ENCODE results near the gene WARS2.

Gene WARS2

GRCh38 chr1:119011116-119011515, 129.3 kb downstream of the WARS2 start:
- DNase-seq, result no peak

DNA sequence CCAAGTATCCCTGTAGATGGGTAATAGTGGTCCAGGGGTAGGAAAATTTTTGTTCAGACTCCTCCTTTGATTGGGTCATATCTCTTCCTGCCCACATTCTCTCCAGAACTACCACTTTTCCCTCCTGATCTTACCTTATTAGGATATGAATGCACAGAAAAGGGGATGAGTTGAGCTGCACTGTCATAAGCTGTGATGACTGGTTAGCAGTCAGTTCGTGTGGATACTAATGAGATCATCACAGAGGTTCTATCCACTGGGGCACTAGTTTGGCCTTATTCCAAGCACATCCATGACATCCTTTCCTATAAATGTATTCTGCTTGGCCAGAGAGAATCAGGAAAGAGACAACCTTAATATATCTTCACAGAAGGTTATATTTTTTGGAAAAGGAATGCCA, 130.3 kb downstream of the WARS2 start:
- no peak for DNase-seq

DNA sequence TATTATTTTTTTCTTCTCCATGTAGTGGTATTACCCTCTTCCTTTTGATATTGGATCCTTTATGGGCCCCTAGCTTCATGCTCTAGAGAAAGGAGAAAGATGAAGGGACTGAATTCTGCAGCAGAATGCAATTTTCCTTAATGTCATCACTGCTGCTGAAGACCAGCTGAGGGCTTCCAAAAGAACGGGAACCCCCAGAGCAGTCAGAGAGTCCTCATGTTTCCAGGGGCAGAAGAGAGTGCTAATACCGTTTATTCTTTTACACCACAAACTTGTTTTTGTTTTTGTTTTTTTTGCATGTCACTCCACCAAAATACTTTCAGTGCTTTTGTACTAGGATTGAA, 131.2 kb downstream of the WARS2 start:
- DNase-seq, result no peak

DNA sequence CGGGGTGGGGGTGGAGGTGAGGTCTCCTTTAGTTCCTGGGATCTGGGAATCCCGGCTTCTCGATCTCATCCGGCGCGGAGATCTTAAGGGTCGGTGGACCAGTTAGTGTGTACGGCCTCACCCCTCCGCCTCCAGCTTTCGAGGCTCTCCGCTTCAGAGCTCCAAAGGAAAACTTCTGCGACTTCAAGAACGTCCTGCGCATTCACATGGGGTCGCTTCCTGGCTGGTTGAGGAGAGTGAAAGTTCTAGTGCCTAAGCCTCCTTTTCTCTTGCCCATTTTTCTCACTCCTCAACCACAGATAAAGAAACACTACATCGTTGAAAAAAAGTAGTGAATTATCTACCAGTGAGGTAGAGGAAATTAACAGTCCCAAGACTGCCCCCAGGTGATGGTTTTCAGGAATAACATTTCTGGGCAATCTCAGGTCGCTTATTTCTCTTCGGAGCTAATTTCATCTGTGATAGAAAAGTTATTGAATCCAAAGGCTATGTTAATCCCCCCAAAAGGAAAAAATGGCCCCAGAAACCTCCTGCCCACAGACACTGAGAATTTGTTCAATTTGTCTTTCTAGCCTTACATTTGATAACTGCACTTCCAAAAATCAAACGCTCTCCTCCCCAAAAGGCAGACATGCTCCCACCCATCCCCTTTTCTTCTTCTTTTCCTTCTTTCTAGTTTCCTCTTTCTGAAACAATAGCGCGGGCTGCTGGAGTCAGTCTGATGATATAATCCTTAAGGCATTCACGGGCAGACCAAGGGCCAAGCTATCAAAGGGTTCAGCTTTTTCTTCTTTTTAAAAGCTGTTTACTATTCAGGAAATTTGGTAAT, 131.8 kb downstream of the WARS2 start:
- no peak for DNase-seq

- no peak for DNase-seq
These were observed 132.6 kb downstream of the WARS2 start for GRCh38 chr1:119007670-119008482.

GRCh38 chr1:119007339-119007669, 133.1 kb downstream of the WARS2 start:
- no peak for DNase-seq

GRCh38 chr1:119006406-119007279, 133.8 kb downstream of the WARS2 start:
- no peak for DNase-seq

DNA sequence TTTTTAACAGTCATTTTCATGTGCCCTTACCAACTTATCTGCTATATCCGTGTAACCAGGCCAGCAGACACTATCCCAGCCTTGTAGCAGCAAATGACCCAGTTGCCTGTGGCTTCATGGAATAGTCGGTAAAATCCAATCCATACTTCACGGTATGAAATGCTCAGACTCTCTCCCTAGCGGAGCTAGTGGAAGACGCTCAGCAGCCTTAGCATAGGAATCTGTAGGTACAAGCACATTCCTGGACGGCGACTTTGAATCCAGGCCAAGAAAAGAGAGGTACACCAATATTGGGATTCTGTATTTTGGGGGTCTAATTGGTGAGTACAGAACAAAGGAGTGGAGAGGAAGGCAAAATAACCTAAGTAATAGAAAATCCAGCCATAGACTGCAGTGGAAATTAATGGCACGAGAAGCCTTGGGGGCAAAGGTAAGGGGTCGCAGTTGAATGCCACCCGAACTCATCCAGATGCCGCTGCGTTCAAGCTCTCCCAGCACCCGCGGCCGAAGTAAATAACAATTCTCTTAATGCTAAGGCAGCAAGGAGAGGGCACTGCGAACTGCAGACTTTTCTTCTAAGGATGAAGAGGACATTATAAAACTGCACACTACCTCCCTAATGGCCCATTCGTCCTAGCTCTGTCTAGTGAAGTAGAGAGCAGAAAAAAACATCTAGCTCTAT, 134.6 kb downstream of the WARS2 start:
- no peak for DNase-seq

DNA sequence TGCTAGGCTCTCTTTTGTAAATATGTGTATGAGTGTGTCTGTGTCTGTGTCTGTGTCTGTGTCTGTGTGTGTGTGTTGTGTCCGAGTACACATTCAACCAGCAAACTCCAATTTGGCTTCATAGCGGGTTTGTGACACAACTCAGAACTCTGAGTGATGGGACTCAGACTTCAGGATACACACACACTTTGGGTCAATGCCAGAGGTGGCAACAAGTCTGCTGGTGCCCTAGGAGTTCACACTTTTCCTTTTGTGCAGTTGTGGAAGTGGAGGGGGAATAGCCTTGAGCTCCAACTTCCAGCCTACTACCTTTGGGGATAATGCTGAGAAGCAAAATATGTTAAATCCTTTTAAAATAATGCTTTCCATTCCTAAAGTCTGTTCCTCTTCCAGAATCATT, 135.7 kb downstream of the WARS2 start:
- DNase-seq, result no peak

DNA sequence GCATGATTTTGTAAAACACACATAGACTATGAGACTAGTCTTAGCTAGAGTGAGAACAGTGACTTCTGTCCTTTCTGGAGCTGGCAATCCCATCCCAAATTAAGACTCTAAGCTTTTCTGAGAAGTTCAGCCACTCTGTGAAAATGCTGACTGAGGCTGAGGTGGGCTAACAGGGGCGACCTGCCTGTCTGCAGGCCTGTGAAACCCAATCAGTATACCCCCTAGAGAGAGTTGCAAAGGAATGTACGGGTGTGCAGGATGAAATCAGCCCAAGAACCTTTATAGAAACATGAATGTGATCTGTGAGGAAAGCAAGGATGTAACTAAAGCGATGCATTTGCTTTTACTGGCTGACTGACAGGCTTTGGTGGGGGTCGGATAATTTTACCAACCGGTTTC, 136.3 kb downstream of the WARS2 start:
- DNase-seq, result no peak

GRCh38 chr1:119003413-119004128, 136.9 kb downstream of the WARS2 start:
- DNase-seq, result no peak

GRCh38 chr1:119002028-119002686, 138.3 kb downstream of the WARS2 start:
- no peak for DNase-seq

GRCh38 chr1:119001181-119002027, 139.0 kb downstream of the WARS2 start:
- no peak for DNase-seq

GRCh38 chr1:119000371-119001180, 139.9 kb downstream of the WARS2 start:
- no peak for DNase-seq

DNA sequence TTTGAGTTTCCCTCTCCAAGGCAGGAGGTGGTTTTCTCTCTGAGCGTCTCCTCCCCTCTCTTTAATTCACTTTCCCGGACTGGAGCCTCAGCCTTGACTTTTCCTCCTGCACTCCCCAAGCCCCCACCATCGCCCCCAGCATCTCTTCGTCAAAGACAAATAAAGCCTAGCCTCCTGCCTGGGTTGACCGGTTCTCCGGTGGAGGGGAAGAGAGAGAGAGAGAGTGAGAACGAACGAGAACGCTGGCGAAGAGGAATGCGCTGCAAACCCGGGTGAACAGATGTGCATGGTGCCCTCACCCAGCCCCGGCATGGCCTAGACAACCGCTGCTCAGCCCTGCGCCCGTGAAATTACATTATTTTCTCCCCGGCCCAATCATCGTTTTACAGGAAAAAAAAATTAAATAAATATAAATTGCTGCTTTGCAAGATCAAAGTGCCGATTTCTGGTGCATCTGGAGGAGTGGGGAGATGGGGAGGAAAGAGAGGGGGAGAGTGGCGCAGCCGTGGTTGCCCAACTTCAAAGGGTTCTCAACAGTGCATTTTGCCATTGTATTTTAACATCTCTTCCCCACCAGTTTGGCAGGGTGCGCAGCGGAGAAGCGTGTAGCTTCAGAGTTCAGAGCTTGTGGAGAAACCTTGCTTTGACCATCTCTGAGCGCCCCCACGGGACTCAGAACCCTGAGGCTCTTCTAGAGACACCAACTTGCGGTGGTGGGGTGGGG, 140.9 kb downstream of the WARS2 start:
- DNase-seq, result no peak

DNA sequence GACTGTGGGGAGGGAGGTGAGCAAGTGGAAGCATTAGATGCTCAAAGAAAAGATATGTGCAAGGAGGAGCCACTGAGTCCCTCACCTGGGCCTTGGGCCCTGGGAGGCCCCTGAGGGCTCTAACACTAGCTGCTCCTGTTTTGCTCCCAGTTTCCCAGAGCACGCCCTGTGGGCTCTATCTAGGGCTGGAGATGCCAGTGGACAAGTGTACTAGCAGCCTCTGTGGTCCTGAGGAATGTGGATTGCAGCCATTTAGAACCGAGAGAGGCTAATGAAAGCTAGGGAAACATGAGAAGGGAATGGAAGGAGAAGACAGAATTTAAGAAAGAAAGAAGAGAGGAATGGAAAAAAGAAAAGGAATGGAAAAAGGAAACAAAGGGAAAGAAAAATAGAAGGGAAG, 142.3 kb downstream of the WARS2 start:
- no peak for DNase-seq

DNA sequence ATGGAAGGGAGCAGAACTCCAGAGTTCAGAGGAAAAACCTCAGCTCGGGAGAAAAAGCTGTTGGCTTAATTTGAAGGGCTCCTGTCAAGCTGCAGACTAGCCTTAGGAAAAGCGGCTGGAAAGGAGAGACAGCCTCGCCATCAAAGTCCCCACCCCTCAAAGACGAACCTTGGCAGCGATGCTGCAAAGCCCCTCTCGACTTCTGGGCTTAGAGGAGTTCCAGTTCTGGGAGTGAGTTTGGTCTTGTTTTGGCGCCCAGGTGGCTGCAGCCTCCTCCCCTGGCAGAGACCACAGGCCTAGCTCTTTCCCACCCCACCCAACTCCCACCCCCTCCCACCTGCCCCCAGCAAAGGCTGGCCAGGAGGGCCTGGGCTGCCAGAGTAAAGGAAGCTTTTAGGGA, 143.2 kb downstream of the WARS2 start:
- no peak for DNase-seq

- no peak for DNase-seq
These were observed 145.0 kb downstream of the WARS2 start for GRCh38 chr1:118995312-118996016.

DNA sequence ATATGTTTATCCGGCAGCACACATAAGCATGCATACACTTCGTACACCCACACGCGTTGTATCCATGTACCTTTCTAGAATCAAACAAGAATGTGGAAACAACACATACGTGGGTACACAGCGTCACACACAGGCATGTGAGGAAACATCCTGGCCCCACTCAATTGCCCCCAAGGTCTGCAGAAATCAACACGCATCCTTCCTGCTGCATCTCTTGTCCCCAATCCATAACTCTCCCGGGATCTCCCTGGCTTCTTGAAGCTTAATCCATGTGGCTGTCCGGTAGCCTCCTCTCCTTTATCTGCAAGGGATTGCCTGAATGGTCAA, 146.8 kb downstream of the WARS2 start:
- no peak for DNase-seq

Measured in NCI-H524 treated with DMSO at 0.1 percent for 48 hours (cell line).